Limb (tissue), 2 donors: ENCODE results near the gene ACOX1.

Experiments
- DNase-seq, 2 donors: peaks; one replicate each; pipeline ENCODE4 v3.0.0-alpha.2; 2016; ENCODE audit errors: extremely low spot score in 2 of 2

Gene ACOX1

GRCh38 chr17:75892556-75893224 lies 86.3 kb downstream of the ACOX1 start:
- DNase-seq = peak in 1 of 2 donors; percentile 24

- no peak for DNase-seq
Observed at GRCh38 chr17:75891605-75892555, 87.1 kb downstream of the ACOX1 start.
